Adrenal gland (tissue), 12 donors: ENCODE measurements around the gene ATP6V1G1. TPM values are rescaled to one million over a fixed set of nuclear protein-coding genes. Genes with fewer than 3 reads are reported as not detected.

ENCODE experiments used
- DNase-seq, 7 donors: peaks; one replicate each; pipeline ENCODE4 v3.0.0-alpha.2; 2019 to 2020
- H3K27ac ChIP-seq, 5 donors: fragments of 200-600 bp; sonication (generic) in 4 of 5; 1 replicate in 3 of 5; 2 replicates in 2 of 5; pipeline versions ENCODE4 v1.5.1 to v1.8.0; 2016 to 2020; ENCODE audit warnings: mild to moderate bottlenecking in 1 of 5
- H3K27me3 ChIP-seq: fragments of 200-600 bp; 2 replicates; pipeline ENCODE4 v1.8.0; 2021
- H3K36me3 ChIP-seq, 2 donors: fragments of 200-600 bp; replicated peaks in 1 of 2; 1 replicate in 1 of 2; 2 replicates in 1 of 2; pipeline versions ENCODE4 v1.5.1 to v1.8.0; 2018 to 2022
- H3K4me1 ChIP-seq, 2 donors: fragments of 200-600 bp; replicated peaks in 1 of 2; 1 replicate in 1 of 2; 2 replicates in 1 of 2; pipeline versions ENCODE4 v1.5.1 to v1.8.0; 2018 to 2021
- H3K4me3 ChIP-seq, 4 donors: fragments of 200-600 bp; sonication (generic) in 3 of 4; one replicate each; pipeline ENCODE4 v1.5.1; 2016 to 2018
- H3K9me3 ChIP-seq, 3 donors: fragments of 200-600 bp; sonication (generic) in 1 of 3; replicated peaks in 1 of 3; 1 replicate in 2 of 3; 2 replicates in 1 of 3; pipeline versions ENCODE4 v1.5.1 to v1.8.0; 2016 to 2021
- POLR2A ChIP-seq, 2 donors: fragments of 450-650 bp; IDR thresholded peaks; one replicate each; pipeline ENCODE4 v1.6.1; 2017; ENCODE audit warnings: antibody characterized with exemption in 2 of 2, mild to moderate bottlenecking in 2 of 2, moderate library complexity in 1 of 2
- WGBS, 4 donors: extraction: QIAGEN DNeasy Blood & Tissue Kit in 2 of 4; methylation state at CpG; one replicate each; pipeline versions ENCODE4 v1.1.5 to v1.1.7; 2013 to 2017; 5-methylcytosine and 5-hydroxymethylcytosine counted together
- intact Hi-C, 2 donors: fragments of 100-400 bp; cut with DNase I; formaldehyde crosslinking; loops; one replicate each; pipeline versions ENCODE4 v1.14.1 to v1.15.0; 2022 to 2023
- polyA plus RNA-seq, 3 donors: library from polyadenylated mRNA; stranded (reverse); fragments of 200-250 nt in 2 of 3; fragments of 350-450 nt in 1 of 3; fragmentation: Illumina TruSeq in 1 of 3; extraction: RNeasy Lipid Tissue Mini Kit (QIAGEN cat#74804) in 1 of 3; gene quantifications; one replicate each; pipeline ENCODE4 v1.2.3, GENCODE V29; 2013 to 2014
- total RNA-seq, 9 donors: library from RNA; depleted of rRNA in 4 of 9; stranded (reverse); fragments of >200 nt in 4 of 9; fragments of 120-200 nt in 1 of 9; fragmentation: NEBNext Ultra II Directional in 1 of 9; extraction: Animal tissue kit (Norgen Biotek cat#: 25700) in 1 of 9; gene quantifications; one replicate each; pipeline versions ENCODE4 v1.1.0 to v1.2.4, GENCODE V29; 2013 to 2023
- TF ChIP-seq, protein P1 (sequence below), 6 experiments: fragments of 450-650 bp in 4 of 6; fragments of 200-600 bp in 2 of 6; sonication (generic) in 1 of 6; IDR thresholded peaks; 1 replicate in 5 of 6; 2 replicates in 1 of 6; pipeline versions ENCODE4 v1.5.1 to v1.8.0; 2016 to 2021; ENCODE audit warnings: antibody characterized with exemption in 6 of 6, mild to moderate bottlenecking in 2 of 6, moderate library complexity in 1 of 6
- donor health status: healthy with polysubstance abuse.
- donor health status: Bipolar disorder and iron deficiency.
- donor health status: DM: yes; HTN: yes; CAD: no.
- donor health status: DM: no; HTN: no; CAD: no.
- donor health status: DM: no; HTN: no; CAD: no.
- donor health status: DM: yes; HTN: yes; CAD: no.

Gene ATP6V1G1
- total and polyA plus RNA-seq, 12 donors, result 109 to 375 (median 182) TPM

DNA sequence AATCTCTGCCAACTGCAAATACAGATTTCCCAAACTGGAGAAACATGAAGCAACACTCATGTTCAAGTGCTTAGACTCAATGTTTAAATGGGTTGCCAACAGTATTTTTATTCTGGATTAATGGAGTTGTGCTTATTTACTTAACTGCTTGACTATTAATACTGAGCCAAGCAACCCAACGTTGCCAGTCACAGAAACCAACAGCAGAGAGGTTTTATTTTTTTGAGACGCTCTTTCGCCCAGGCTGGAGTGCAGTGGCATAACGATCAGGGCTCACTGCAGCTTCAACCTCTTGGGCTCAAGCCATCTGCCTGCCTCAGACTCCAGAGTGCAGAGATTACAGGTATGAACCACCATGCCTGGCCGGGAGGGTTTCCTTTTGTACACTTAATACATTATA is 15.1 kb downstream of the ATP6V1G1 start:
- WGBS, 4 donors, result 85 to 95% (median 91%) methylated on average over 5 of the region's 5 CpGs
- no peak for DNase-seq
- Histone ChIP-seq H3K36me3 (peaks cover 0 to 28% of the 10 kb centered on the region in 2 donors), H3K9me3 (peaks cover 0 to 4% (median 0%) of the 10 kb centered on the region in 3 donors), H3K27ac (no peak overlapping the region), H3K4me1 (peaks cover 12 to 16% of the 10 kb centered on the region in 2 donors), H3K27me3 (no peaks in the 10 kb centered on the region), H3K4me3 (no peak overlapping the region)
- intact Hi-C loops, result no loop called here
- TF ChIP-seq, protein P1, sequence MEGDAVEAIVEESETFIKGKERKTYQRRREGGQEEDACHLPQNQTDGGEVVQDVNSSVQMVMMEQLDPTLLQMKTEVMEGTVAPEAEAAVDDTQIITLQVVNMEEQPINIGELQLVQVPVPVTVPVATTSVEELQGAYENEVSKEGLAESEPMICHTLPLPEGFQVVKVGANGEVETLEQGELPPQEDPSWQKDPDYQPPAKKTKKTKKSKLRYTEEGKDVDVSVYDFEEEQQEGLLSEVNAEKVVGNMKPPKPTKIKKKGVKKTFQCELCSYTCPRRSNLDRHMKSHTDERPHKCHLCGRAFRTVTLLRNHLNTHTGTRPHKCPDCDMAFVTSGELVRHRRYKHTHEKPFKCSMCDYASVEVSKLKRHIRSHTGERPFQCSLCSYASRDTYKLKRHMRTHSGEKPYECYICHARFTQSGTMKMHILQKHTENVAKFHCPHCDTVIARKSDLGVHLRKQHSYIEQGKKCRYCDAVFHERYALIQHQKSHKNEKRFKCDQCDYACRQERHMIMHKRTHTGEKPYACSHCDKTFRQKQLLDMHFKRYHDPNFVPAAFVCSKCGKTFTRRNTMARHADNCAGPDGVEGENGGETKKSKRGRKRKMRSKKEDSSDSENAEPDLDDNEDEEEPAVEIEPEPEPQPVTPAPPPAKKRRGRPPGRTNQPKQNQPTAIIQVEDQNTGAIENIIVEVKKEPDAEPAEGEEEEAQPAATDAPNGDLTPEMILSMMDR (IDR thresholded peaks at IDR 0.05), result no peak
- TF ChIP-seq POLR2A (IDR thresholded peaks at IDR 0.05), result no peak

DNA sequence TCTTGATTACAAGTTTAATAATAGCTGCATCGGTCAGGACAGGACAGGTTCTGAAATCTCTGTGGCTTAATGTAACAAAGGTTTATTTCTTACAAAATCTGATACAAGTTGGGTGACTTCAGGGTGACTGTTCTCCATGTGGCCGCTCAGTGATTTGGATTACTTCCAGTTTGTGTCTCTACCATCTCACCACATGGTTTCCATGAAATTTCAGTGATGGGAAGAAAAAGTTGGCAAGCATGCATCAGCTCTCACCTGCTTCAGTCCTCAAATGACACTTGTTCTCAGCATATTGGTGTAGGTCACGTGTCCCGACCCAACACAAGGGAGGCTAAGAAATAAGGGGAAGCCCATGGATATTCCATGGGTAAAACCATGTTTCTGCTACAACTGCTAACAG is 15.7 kb downstream of the ATP6V1G1 start:
- TF ChIP-seq, protein P1 (IDR thresholded peaks at IDR 0.05), result no peak
- no peak for DNase-seq
- H3K9me3 ChIP-seq, result peaks cover 0 to 4% (median 0%) of the 10 kb centered on the region in 3 donors
- H3K4me1 ChIP-seq, result peaks cover 12 to 16% of the 10 kb centered on the region in 2 donors
- intact Hi-C loops, result no loop called here
- WGBS, 4 donors, result 85 to 95% (median 91%) methylated on average over 4 of the region's 4 CpGs
- H3K27me3 ChIP-seq, result no peaks in the 10 kb centered on the region
- H3K36me3 ChIP-seq, result peaks cover 0 to 22% of the 10 kb centered on the region in 2 donors
- H3K27ac ChIP-seq, result no peak overlapping the region
- H3K4me3 ChIP-seq, result no peak overlapping the region

DNA sequence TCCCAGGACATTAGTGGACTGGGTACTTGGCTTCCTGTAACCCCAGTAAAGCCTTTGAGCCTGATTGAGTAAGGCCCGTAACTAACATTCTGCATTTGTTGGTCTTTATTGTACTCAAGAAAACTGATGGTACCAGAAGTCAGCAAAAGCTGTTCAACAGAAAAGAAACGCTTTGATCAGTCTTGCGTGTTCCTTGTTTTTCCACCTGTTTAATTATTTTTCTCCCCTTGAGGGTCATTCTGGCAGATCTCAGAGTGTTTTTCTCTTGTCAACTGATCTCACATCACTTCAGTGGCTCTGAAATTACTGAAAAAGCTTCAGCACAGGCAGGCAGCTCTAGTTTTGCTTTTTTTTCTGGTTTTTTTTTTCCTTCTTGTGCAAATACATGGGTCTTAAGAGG is 17.4 kb downstream of the ATP6V1G1 start:
- TF ChIP-seq, protein P1 (IDR thresholded peaks at IDR 0.05), result no peak
- TF ChIP-seq POLR2A (IDR thresholded peaks at IDR 0.05), result no peak
- peaks cover 12% of the 10 kb centered on the region in 2 donors for H3K4me1 ChIP-seq
- no peak overlapping the region for H3K4me3 ChIP-seq
- H3K27me3 ChIP-seq, result no peaks in the 10 kb centered on the region
- 93 to 98% (median 94%) methylated on average over 3 of the region's 3 CpGs for WGBS, 4 donors
- intact Hi-C loops, result no loop called here
- peaks cover 0 to 5% of the 10 kb centered on the region in 2 donors for H3K36me3 ChIP-seq
- H3K9me3 ChIP-seq, result peaks cover 0 to 4% (median 0%) of the 10 kb centered on the region in 3 donors
- DNase-seq, result no peak
- H3K27ac ChIP-seq, result no peak overlapping the region

DNA sequence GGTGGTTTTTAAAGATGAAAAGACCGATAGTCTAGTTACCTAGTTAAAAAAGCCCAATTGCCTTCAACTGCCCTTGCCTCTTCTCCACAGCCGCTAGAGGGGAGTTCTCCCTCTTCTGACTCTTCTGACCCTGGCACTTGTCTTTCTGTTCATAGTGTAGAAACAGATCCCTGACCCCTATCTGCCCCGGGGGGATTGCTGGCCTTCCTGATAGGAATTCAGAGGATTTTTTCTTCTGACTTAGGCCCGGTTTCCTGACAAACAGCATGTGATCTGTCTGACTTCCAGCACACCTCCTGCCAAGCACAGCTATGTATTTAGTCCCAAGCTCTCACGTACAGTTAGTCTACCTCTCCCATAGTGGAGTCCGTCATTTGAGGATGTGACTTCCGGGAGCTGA is 18.5 kb downstream of the ATP6V1G1 start:
- WGBS, 4 donors, result 53 to 57% (median 56%) methylated on average over 7 of the region's 7 CpGs
- H3K4me1 ChIP-seq, result peaks cover 12 to 19% of the 10 kb centered on the region in 2 donors
- H3K27ac ChIP-seq, result peak overlapping the region in 3 of 5 donors; percentile 11 to 49 (median 34)
- H3K4me3 ChIP-seq, result no peak overlapping the region
- no peak for TF ChIP-seq POLR2A (IDR thresholded peaks at IDR 0.05)
- TF ChIP-seq, protein P1 (IDR thresholded peaks at IDR 0.05), result no peak
- H3K27me3 ChIP-seq, result no peaks in the 10 kb centered on the region
- peaks cover 0 to 4% (median 0%) of the 10 kb centered on the region in 3 donors for H3K9me3 ChIP-seq
- intact Hi-C loops, result no loop called here
- peak in 1 of 7 donors; percentile 20 for DNase-seq
- H3K36me3 ChIP-seq, result no peaks in the 10 kb centered on the region
